Right kidney (tissue), 1 donor: ENCODE measurements around the gene C10orf90.

ENCODE experiments used
- DNase-seq: peaks from one replicate; pipeline ENCODE4 v3.0.0-alpha.2; 2016

Gene C10orf90

GRCh38 chr10:126674741-126675515, 4.4 kb upstream of the C10orf90 start:
- DNase-seq: no peak

GRCh38 chr10:126673565-126673964, 3.1 kb upstream of the C10orf90 start:
- DNase-seq: no peak

DNA sequence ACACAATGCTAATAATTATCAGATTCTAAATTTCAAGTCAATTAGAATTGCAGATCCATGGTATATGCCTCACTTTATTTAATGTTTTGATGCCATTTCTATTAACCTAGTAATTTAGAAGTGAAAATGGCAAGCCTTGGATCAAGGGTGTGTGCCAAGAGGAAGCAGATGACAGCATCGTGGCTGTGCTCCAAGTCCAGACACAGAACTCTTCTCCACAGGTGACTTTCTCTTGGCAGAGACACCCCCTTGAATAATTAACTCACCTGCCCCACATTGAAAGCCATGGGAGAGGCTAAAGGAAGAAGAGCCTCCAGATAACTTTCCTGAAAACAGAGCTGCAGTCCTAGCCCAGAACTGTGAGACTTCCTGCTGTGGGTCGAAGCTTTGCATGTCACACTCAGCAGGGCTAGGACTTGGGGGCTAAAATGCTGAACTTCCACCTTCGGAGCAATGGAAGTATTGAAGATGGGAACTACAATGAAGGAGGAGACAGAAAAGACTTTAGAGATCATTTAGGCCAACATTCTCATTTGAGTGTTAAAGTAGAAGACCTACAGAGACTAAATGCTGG, 996 bp upstream of the C10orf90 start:
- no peak for DNase-seq

- DNase-seq: no peak
These were observed 385 bp upstream of the C10orf90 start for GRCh38 chr10:126670895-126671261.

- DNase-seq: no peak
These were observed 1.3 kb downstream of the C10orf90 start for GRCh38 chr10:126669168-126669567.

- DNase-seq: no peak
These were observed 2.0 kb downstream of the C10orf90 start for GRCh38 chr10:126668505-126668904.

GRCh38 chr10:126667568-126667967, 2.9 kb downstream of the C10orf90 start:
- DNase-seq: no peak

GRCh38 chr10:126665207-126665606, 5.3 kb downstream of the C10orf90 start:
- no peak for DNase-seq

DNA sequence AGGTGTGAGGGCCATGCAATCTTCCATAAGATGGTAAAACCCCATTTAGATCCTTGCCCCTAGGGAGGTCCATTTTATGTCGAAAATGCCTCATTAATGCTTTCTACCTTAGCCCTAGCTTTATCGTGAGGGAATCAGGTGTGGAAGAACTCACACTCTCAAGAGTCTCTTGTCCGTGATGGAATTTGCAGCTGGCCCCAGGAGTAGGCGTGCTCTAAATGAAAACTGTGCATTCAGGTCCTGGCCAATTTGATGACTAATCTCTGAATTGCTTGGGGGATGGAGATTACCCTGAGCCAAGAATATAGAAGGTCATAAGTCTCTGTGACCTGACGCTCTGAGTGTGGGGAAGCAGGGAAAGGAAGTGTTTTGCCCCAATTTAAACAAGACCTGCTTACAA, 6.6 kb downstream of the C10orf90 start:
- DNase-seq: no peak

DNA sequence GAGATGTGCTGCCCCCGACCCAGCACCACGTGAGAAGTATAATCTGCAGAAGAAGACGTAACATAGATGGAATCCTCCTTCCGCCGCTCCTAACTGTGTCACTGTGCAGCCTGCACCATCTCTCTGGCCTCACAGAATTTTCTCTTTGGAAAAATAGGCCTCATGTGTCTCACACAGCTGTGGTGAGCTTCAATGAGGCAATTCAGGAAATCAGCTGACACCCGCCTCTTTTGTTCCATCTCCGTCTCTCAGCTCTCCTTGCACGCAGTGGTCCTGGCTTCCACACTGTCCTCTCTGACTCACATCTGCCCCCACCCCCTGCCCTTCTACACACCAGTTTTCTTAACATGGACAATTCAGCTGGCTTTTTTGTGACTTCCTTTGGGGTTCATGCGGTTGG, 7.2 kb downstream of the C10orf90 start:
- no peak for DNase-seq

DNA sequence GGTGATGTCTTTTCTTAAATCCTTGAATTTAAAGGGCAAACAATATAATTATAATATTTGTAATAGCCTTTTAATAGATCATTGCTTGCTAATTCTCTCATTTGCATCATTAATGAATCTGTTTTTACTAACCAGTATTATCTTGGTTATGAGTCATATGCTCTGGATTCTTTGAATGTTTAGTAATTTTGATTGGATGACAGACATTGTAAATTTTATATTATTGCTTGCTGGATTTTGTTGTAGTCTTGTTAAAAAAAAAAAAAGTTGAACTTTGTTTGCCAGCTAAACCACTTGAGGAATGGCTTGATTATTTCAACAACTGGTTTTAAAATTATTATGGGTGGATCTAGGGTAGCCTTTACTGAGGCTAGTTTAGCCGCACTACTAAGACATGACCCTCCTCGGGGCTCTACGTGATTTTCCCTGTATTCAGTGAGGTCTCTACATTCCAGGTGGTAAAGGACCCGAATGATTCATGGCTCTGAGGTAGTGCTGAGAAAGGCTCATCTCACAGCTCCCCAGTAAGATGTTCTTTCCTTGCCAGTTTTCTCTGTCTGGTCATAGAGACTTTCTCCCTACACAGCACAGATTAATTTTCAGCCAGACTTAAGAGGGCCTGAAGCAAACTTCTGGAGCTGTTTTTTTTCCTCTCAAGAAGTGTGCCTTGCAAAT, 8.5 kb downstream of the C10orf90 start:
- no peak for DNase-seq

DNA sequence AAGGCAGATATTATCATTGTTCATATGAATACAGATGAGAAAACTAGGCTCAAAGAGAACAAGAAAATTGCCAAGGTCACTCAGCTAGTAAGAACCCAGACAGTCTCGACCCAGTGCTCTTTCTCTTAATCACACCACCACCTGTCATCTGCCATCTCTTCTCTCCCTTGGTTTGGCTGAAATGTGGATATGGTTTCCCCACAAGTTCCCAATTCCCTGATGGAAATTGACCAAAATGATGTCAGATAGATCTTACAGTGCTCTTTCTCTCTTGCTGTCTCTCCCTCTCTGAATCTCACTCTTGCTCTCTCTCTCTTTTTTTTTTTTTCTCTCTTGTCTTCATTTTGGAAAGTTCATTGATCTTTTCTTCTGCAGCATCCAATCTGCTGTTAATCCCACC, 9.1 kb downstream of the C10orf90 start:
- no peak for DNase-seq

DNA sequence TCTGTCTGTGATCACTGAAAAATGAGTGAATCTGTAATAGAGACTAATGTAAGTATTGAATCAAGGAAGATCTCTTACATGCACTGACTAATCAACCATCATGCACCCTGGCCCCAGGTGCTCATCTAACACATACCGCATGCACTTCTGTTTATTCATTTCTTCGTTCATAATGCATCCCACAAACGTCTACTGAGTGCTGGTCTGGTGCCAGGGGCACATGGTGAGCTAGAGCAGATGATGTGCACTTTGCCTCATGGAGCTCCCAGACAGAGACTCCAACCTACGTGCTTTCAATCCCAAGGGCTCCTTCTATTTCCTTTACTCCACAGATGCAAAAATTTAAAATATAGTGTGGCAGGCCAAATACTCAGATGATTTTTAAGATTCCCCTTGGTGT, 10.7 kb downstream of the C10orf90 start:
- DNase-seq: no peak

DNA sequence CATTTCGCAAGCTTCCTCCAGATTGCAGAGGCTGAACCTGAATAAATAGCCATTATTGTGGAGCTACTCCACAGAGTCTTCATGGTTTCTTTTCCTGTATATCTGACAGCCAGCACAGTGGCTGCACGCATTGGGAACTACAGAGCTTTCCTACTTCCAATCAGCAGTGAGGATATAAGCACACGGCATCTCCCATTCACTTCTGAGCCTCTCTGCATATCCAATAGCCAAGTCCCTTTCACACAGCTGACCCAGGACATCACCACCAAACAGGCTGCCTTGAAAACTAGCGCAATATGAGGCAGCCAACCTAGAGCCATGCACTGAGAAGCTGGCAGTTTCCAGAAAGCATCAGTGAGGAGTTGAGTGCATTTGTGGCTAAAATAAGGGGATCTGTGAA, 11.6 kb downstream of the C10orf90 start:
- DNase-seq: no peak

DNA sequence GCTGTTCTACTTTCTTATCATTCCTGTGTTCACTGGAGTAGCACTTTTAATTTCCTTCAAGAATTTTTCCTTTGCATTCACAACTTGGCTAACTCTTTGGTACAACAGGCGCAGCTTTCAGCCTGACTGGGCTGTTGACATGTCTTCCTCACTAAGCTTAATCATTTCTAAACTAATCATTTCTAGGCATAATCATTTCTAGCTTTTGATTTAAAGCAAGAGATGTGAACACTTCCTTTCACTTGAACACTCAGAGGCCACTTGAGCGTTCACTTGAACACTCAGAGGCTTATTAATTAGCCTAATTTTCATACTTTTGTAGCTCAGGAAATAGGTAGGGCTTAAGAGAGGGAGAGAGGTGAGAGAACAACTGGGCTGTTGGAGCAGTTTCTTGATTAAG, 15.9 kb downstream of the C10orf90 start:
- DNase-seq: no peak

- DNase-seq: no peak
These were observed 19.0 kb downstream of the C10orf90 start for GRCh38 chr10:126651467-126651866.

DNA sequence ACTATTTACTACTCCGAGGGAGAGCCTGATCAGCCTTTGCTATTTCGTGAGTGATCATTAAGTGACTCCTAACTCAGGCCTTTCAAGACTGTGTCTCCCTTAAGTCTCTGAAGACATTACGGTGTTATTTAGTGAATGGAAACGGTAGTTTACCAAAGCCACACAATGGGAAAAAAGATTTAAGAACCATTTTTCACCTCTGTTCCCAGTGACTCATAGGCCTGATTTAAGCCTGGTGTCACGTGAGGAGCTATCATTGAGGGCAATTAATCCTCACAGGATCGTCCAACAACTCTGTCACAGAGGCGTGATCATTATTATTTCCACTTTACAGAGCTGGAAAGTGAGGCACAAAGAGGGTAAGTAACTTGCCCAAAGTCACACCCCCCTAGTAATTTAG, 20.3 kb downstream of the C10orf90 start:
- no peak for DNase-seq

GRCh38 chr10:126647116-126647515, 23.4 kb downstream of the C10orf90 start:
- no peak for DNase-seq

DNA sequence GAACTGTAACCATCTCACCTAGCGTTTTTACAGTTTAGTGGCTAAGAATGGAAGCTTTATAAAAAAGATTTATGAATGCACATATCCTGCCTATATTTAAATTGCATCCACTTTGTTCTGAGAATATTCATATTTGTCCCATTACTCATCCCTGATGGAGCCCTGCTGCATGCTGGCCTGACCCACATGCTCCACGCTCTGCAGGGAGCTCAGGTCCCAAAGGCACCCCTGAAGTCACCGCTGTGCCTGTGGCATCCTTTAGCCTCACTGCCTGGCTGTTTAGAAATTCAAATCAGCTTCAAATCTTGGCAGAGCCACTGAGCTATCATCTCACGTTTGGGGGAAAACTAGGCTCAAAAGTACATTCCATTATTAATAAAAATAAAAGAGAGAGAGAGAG, 24.4 kb downstream of the C10orf90 start:
- no peak for DNase-seq

- DNase-seq: no peak
These were observed 30.1 kb downstream of the C10orf90 start for GRCh38 chr10:126640401-126640800.

DNA sequence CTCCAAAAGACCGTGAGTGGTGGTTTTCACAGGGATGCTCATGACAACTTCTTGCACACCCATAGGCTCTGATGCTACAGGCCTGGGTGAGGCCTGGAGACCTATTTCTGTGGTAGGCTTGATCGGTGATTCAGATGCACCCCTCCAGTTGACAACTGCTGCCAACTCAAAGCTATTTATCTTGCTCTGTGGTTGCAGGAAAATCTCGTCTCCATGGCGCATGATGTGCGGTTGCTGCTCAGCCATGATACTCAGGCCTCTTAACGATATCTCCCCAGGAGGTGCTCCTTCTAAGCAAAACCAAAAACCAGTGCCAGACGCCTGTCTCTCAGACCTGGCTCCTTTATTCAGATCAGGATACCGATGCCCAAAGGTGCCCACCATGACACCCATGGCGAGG, 31.4 kb downstream of the C10orf90 start:
- no peak for DNase-seq

GRCh38 chr10:126638542-126638941, 32.0 kb downstream of the C10orf90 start:
- no peak for DNase-seq

DNA sequence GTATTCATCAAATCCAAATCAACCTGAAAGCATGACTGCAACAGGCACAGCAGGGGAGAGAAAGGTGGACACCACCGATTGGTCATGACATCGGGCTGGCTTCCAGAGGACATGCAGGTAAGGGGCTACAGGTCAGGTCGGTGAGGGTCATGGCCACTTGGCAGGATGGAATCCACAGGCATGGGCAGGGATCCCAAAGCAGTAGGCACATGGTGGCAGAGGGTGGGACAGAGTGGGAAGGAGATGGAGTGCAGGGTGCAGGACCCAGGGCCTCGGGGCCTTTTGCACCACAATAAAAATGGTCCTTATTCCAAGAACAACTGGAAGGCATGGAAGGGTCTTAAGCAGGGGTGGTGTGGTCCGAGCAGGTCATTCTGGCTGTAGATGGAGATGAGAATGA, 33.0 kb downstream of the C10orf90 start:
- DNase-seq: no peak

DNA sequence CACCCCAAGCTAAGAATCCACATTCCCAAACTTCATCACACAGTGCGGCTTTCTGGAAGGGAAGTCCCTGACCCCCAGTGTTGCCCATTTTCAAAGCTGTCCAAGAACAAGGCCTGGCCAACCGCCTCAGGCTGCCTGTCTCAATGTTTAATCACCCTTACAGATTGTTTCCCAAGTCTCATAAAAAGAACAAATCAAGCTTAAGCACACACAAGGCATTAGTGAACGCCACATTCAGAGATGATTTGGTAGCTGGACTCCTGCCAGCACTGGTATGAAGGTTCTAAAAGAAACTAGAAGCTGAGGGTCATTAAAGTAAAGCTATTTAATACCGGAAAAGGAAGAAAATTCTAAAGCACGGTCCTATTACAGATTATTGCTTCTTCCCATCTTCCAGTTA, 35.6 kb downstream of the C10orf90 start:
- peak; percentile 7 for DNase-seq
